OCI-LY1 (cell line): ENCODE data around the gene TBL1X.

ENCODE experiments used
- CTCF ChIP-seq: fragments of 200-600 bp; sonication (generic), shearing (Covaris generic); IDR thresholded peaks from 2 replicates; pipeline ENCODE4 v1.5.1; 2017; ENCODE audit warnings: mild to moderate bottlenecking, antibody characterized with exemption, low read length, moderate library complexity, mixed read lengths
- EZH2 ChIP-seq: fragments of 200-600 bp; sonication (generic), shearing (Covaris generic); IDR thresholded peaks from 2 replicates; pipeline ENCODE4 v1.8.0; 2017; ENCODE audit warnings: borderline replicate concordance, mixed run types, mild to moderate bottlenecking, antibody characterized with exemption, low read length, moderate library complexity, mixed read lengths

GRCh38 chrX:9533611-9534010 lies 68.8 kb downstream of the TBL1X start:
- TF ChIP-seq CTCF (no peak), EZH2 (no peak)
